HepG2 (cell line): Measurements from ENCODE around the gene PSMD5. TPM values are rescaled to one million over a fixed set of nuclear protein-coding genes. Genes with fewer than 3 reads are reported as not detected.
A peak's percentile ranks its signal among the peaks of the same experiment; 100 is the strongest.

Source experiments
- AGO1 ChIP-seq: fragments of 200-400 bp; formaldehyde crosslinking; IDR thresholded peaks from 2 replicates; pipeline ENCODE4 v1.6.1; 2017; ENCODE audit warnings: mild to moderate bottlenecking, low read depth, low read length, moderate library complexity; ENCODE audit not compliant: poor library complexity, severe bottlenecking
- CAMTA2 ChIP-seq: sonication (generic); formaldehyde crosslinking; IDR thresholded peaks from 2 replicates; pipeline ENCODE4 v1.4.0; 2020; ENCODE audit warnings: mild to moderate bottlenecking, missing genetic modification reagents, borderline replicate concordance
- DDIT3 ChIP-seq: sonication (generic); formaldehyde crosslinking; IDR thresholded peaks from 2 replicates; pipeline ENCODE4 v1.4.0; 2020; ENCODE audit warnings: mild to moderate bottlenecking, missing genetic modification reagents
- EEA1 ChIP-seq: sonication (generic); formaldehyde crosslinking; IDR thresholded peaks from 2 replicates; pipeline ENCODE4 v1.5.1; 2020; ENCODE audit warnings: mild to moderate bottlenecking, missing genetic modification reagents, borderline replicate concordance
- EED ChIP-seq: sonication (generic); formaldehyde crosslinking; IDR thresholded peaks from 2 replicates; pipeline ENCODE4 v1.5.0; 2020; ENCODE audit warnings: mild to moderate bottlenecking, missing genetic modification reagents
- HOXA7 ChIP-seq: sonication (generic); formaldehyde crosslinking; IDR thresholded peaks from 2 replicates; pipeline ENCODE4 v1.8.1; 2022; ENCODE audit warnings: mild to moderate bottlenecking, missing genetic modification reagents, moderate library complexity
- MED13 ChIP-seq: sonication (generic); formaldehyde crosslinking; IDR thresholded peaks from 2 replicates; pipeline ENCODE4 v1.5.0; 2020; ENCODE audit warnings: missing genetic modification reagents
- MEIS1 ChIP-seq: sonication (generic); formaldehyde crosslinking; IDR thresholded peaks from 2 replicates; pipeline ENCODE4 v1.9.0; 2021; ENCODE audit warnings: mild to moderate bottlenecking, missing genetic modification reagents, moderate library complexity, borderline replicate concordance
- MXD1 ChIP-seq: sonication (generic); formaldehyde crosslinking; IDR thresholded peaks from 2 replicates; pipeline ENCODE4 v1.4.0; 2020; ENCODE audit warnings: mild to moderate bottlenecking, missing genetic modification reagents
- NR3C1 ChIP-seq: sonication (generic); formaldehyde crosslinking; IDR thresholded peaks from 2 replicates; pipeline ENCODE4 v1.4.0; 2020; ENCODE audit warnings: missing genetic modification reagents
- RBAK ChIP-seq: sonication (generic); formaldehyde crosslinking; IDR thresholded peaks from 2 replicates; pipeline ENCODE4 v1.5.1; 2020; ENCODE audit warnings: mild to moderate bottlenecking, missing genetic modification reagents
- SIX4 ChIP-seq: sonication (generic); formaldehyde crosslinking; IDR thresholded peaks from 2 replicates; pipeline ENCODE4 v1.4.0; 2020; ENCODE audit warnings: missing genetic modification reagents
- ZFP36 ChIP-seq: fragments of 150-350 bp; IDR thresholded peaks from 2 replicates; pipeline ENCODE4 v1.6.1; 2018; ENCODE audit warnings: borderline replicate concordance, low read length, low read depth; ENCODE audit not compliant: partially characterized antibody
- ZNF414 ChIP-seq: sonication (generic); formaldehyde crosslinking; IDR thresholded peaks from 2 replicates; pipeline ENCODE4 v1.5.0; 2020; ENCODE audit warnings: missing genetic modification reagents
- ZNF431 ChIP-seq: sonication (generic); formaldehyde crosslinking; IDR thresholded peaks from 2 replicates; pipeline ENCODE4 v1.9.0; 2022; ENCODE audit warnings: missing genetic modification reagents, low read depth, mild to moderate bottlenecking, borderline replicate concordance
- ZNF513 ChIP-seq: sonication (generic); formaldehyde crosslinking; conservative IDR thresholded peaks from 2 replicates; pipeline ENCODE4 v1.5.0; 2020; ENCODE audit warnings: missing genetic modification reagents
- ZNF556 ChIP-seq: sonication (generic); formaldehyde crosslinking; IDR thresholded peaks from 2 replicates; pipeline ENCODE4 v1.4.0; 2020; ENCODE audit warnings: mild to moderate bottlenecking, missing genetic modification reagents, borderline replicate concordance
- ZNF564 ChIP-seq: sonication (generic); formaldehyde crosslinking; IDR thresholded peaks from 2 replicates; pipeline ENCODE4 v1.8.1; 2023; ENCODE audit warnings: mild to moderate bottlenecking, missing genetic modification reagents
- ZNF678 ChIP-seq: sonication (generic); formaldehyde crosslinking; IDR thresholded peaks from 2 replicates; pipeline ENCODE4 v1.4.0; 2020; ENCODE audit warnings: mild to moderate bottlenecking, missing genetic modification reagents
- ZNF687 ChIP-seq: sonication (generic); formaldehyde crosslinking; IDR thresholded peaks from 2 replicates; pipeline ENCODE4 v1.5.1; 2020; ENCODE audit warnings: mild to moderate bottlenecking, missing genetic modification reagents, moderate library complexity
- ZZZ3 ChIP-seq: sonication (generic); formaldehyde crosslinking; IDR thresholded peaks from 2 replicates; pipeline ENCODE4 v1.4.0; 2020; ENCODE audit warnings: missing genetic modification reagents, mild to moderate bottlenecking, borderline replicate concordance
- polyA plus RNA-seq, 8 experiments: library from polyadenylated mRNA; depleted of rRNA in 3 of 8; stranded (reverse) in 7 of 8; unstranded in 1 of 8; fragments of >200 nt; fragmentation: Illumina TruSeq in 4 of 8; extraction: Trizol in 4 of 8; gene quantifications; 2 replicates each; pipeline versions ENCODE4 v1.2.1 to v1.2.3, GENCODE V29; 2011 to 2016; ENCODE audit warnings: low read depth in 4 of 8, missing spikeins in 1 of 8, mixed read lengths in 1 of 8; ENCODE audit not compliant: insufficient read depth in 1 of 8
- total RNA-seq, 5 experiments: library from RNA; depleted of rRNA; stranded (reverse); fragments of >200 nt; fragmentation: Illumina TruSeq; extraction: Trizol; gene quantifications; 2 replicates each; pipeline ENCODE4 v1.2.3, GENCODE V29; 2016; ENCODE audit warnings: low read depth in 1 of 5

PSMD5 gene
- total and polyA plus RNA-seq, 2 of the 13 experiments (the other 11 are each of a cell fraction or from before 2014, with no cell fraction given) = 12.7 to 18.1 TPM

- TF ChIP-seq ZNF564 (peak; percentile 75; the same call in 1 of the 2 replicates), SIX4 (CRISPR knock-in tag) (0 out of 2 replicates have a peak, but pooled peaks have one; percentile 51), MEIS1 (CRISPR knock-in tag) (no peak; the same call in 1 of the 2 replicates), HOXA7 (CRISPR knock-in tag) (no peak), ZFP36 (no peak), ZNF678 (CRISPR knock-in tag) (no peak), EEA1 (CRISPR knock-in tag) (no peak), ZZZ3 (CRISPR knock-in tag) (peak; percentile 73; the same call in 1 of the 2 replicates), CAMTA2 (CRISPR knock-in tag) (peak; percentile 85; the same call in 1 of the 2 replicates), DDIT3 (CRISPR knock-in tag) (no peak), ZNF431 (CRISPR knock-in tag) (no peak; the same call in 1 of the 2 replicates), NR3C1 (CRISPR knock-in tag) (no peak), ZNF513 (CRISPR knock-in tag) (0 out of 2 replicates have a peak, but pooled peaks have one; percentile 31), EED (CRISPR knock-in tag) (no peak; the same call in none of the 2 replicates), ZNF414 (CRISPR knock-in tag) (peak; percentile 85; the same call in 1 of the 2 replicates), AGO1 (no peak), MXD1 (CRISPR knock-in tag) (peak; percentile 89), MED13 (CRISPR knock-in tag) (peak; percentile 49; the same call in 1 of the 2 replicates), RBAK (CRISPR knock-in tag) (no peak), ZNF556 (no peak; the same call in 1 of the 2 replicates), ZNF687 (peak; percentile 96)
Measured at GRCh38 chr9:120792898-120793765, 49.6 kb downstream of the PSMD5 start, which contains the start of gene FBXW2 (continued).
